HepG2 (cell line): ENCODE data around the gene USP7. TPM values are rescaled to one million over a fixed set of nuclear protein-coding genes. Genes with fewer than 3 reads are reported as not detected.

ENCODE experiments used
- ATF6 ChIP-seq: sonication (generic); formaldehyde crosslinking; conservative IDR thresholded peaks from 2 replicates; pipeline ENCODE4 v1.4.0; 2020; ENCODE audit warnings: missing genetic modification reagents
- FOXK1 ChIP-seq: sonication (generic); formaldehyde crosslinking; IDR thresholded peaks from 2 replicates; pipeline ENCODE4 v1.4.0; 2020; ENCODE audit warnings: low read depth, missing genetic modification reagents, borderline replicate concordance
- GATA4 ChIP-seq: sonication (generic); IDR thresholded peaks from 2 replicates; pipeline ENCODE4 v1.6.1; 2016; ENCODE audit warnings: antibody characterized with exemption, low read depth, borderline replicate concordance
- HMGXB4 ChIP-seq, 2 experiments: sonication (generic) in 1 of 2; formaldehyde crosslinking in 1 of 2; IDR thresholded peaks; 2 replicates each; pipeline versions ENCODE4 v1.4.0 to v1.6.1; 2018 to 2020; ENCODE audit warnings: missing genetic modification reagents in 2 of 2, borderline replicate concordance in 1 of 2, low read depth in 1 of 2, mild to moderate bottlenecking in 1 of 2, missing biosample characterization in 1 of 2
- MED13 ChIP-seq: sonication (generic); formaldehyde crosslinking; IDR thresholded peaks from 2 replicates; pipeline ENCODE4 v1.5.0; 2020; ENCODE audit warnings: missing genetic modification reagents
- MEIS2 ChIP-seq: sonication (generic); formaldehyde crosslinking; IDR thresholded peaks from 2 replicates; pipeline ENCODE4 v1.9.0; 2021; ENCODE audit warnings: mild to moderate bottlenecking, missing genetic modification reagents
- NFE2L2 ChIP-seq: fragments of 150-350 bp; IDR thresholded peaks from 2 replicates; pipeline ENCODE4 v1.6.1; 2014; ENCODE audit warnings: low read length
- REPIN1 ChIP-seq: sonication (generic); formaldehyde crosslinking; IDR thresholded peaks from 2 replicates; pipeline ENCODE4 v1.8.0; 2022; ENCODE audit warnings: missing genetic modification reagents, low read depth, mild to moderate bottlenecking, borderline replicate concordance
- RXRA ChIP-seq: sonication (generic); formaldehyde crosslinking; IDR thresholded peaks from 2 replicates; pipeline ENCODE4 v1.5.1; 2020; ENCODE audit warnings: missing genetic modification reagents
- TCF7L2 ChIP-seq: IDR thresholded peaks from 2 replicates; pipeline ENCODE4 v1.6.1; 2011; ENCODE audit warnings: mild to moderate bottlenecking, low read depth, low read length, moderate library complexity
- THAP11 ChIP-seq: IDR thresholded peaks from 2 replicates; pipeline ENCODE4 v1.6.1; 2016; ENCODE audit warnings: missing biosample characterization, missing genetic modification reagents
- UBTF ChIP-seq: sonication (generic); formaldehyde crosslinking; IDR thresholded peaks from 2 replicates; pipeline ENCODE4 v1.4.0; 2020; ENCODE audit warnings: mild to moderate bottlenecking, missing genetic modification reagents
- ZBTB49 ChIP-seq: sonication (generic); formaldehyde crosslinking; IDR thresholded peaks from 2 replicates; pipeline ENCODE4 v1.4.0; 2020; ENCODE audit warnings: missing genetic modification reagents, borderline replicate concordance
- ZNF121 ChIP-seq: sonication (generic); formaldehyde crosslinking; IDR thresholded peaks from 2 replicates; pipeline ENCODE4 v1.5.0; 2020; ENCODE audit warnings: mild to moderate bottlenecking, missing genetic modification reagents
- ZNF235 ChIP-seq: sonication (generic); formaldehyde crosslinking; IDR thresholded peaks from 2 replicates; pipeline ENCODE4 v1.8.1; 2023; ENCODE audit warnings: mild to moderate bottlenecking, missing genetic modification reagents, borderline replicate concordance
- ZNF547 ChIP-seq: sonication (generic); formaldehyde crosslinking; IDR thresholded peaks from 2 replicates; pipeline ENCODE4 v1.5.1; 2020; ENCODE audit warnings: mild to moderate bottlenecking, missing genetic modification reagents
- ZNF570 ChIP-seq: sonication (generic); formaldehyde crosslinking; IDR thresholded peaks from 2 replicates; pipeline ENCODE4 v1.4.0; 2020; ENCODE audit warnings: mild to moderate bottlenecking, missing genetic modification reagents, borderline replicate concordance
- polyA plus RNA-seq, 8 experiments: library from polyadenylated mRNA; depleted of rRNA in 3 of 8; stranded (reverse) in 7 of 8; unstranded in 1 of 8; fragments of >200 nt; fragmentation: Illumina TruSeq in 4 of 8; extraction: Trizol in 4 of 8; gene quantifications; 2 replicates each; pipeline versions ENCODE4 v1.2.1 to v1.2.3, GENCODE V29; 2011 to 2016; ENCODE audit warnings: low read depth in 4 of 8, missing spikeins in 1 of 8, mixed read lengths in 1 of 8; ENCODE audit not compliant: insufficient read depth in 1 of 8
- total RNA-seq, 5 experiments: library from RNA; depleted of rRNA; stranded (reverse); fragments of >200 nt; fragmentation: Illumina TruSeq; extraction: Trizol; gene quantifications; 2 replicates each; pipeline ENCODE4 v1.2.3, GENCODE V29; 2016; ENCODE audit warnings: low read depth in 1 of 5

Gene USP7
- total and polyA plus RNA-seq, 2 of the 13 experiments (the other 11 are each of a cell fraction or from before 2014, with no cell fraction given) = 52.5 to 173 TPM

GRCh38 chr16:8962393-8963009 lies 1.2 kb downstream of the USP7 start (continued):
- TF ChIP-seq UBTF (CRISPR knock-in tag) = peak; percentile 96
- 0 out of 2 replicates have a peak, but pooled peaks have one; percentile 13 for TF ChIP-seq ATF6 (CRISPR knock-in tag)
- TF ChIP-seq THAP11 (CRISPR knock-in tag) = no peak; the same call in 1 of the 2 replicates
- no peak for TF ChIP-seq NFE2L2
- TF ChIP-seq GATA4 = no peak
- TF ChIP-seq ZNF121 (CRISPR knock-in tag) = no peak
- TF ChIP-seq RXRA = peak; percentile 48; the same call in 1 of the 2 replicates
- TF ChIP-seq TCF7L2 = no peak
- no peak; the same call in 1 of the 2 replicates for TF ChIP-seq MED13 (CRISPR knock-in tag)
- TF ChIP-seq ZNF235 = no peak
- TF ChIP-seq ZNF547 (CRISPR knock-in tag) = no peak; the same call in 1 of the 2 replicates
- TF ChIP-seq ZBTB49 (CRISPR knock-in tag) = no peak
- TF ChIP-seq FOXK1 (CRISPR knock-in tag) = no peak
- TF ChIP-seq MEIS2 (CRISPR knock-in tag) = no peak
- TF ChIP-seq HMGXB4 (CRISPR knock-in tag; IDR thresholded peaks at IDR 0.05; ENCODE audit: borderline replicate concordance in 1 of 2, low read depth in 1 of 2) = peak in 1 of 2 experiments; percentile 73; a peak in 3 of 4 replicates
- 0 out of 2 replicates have a peak, but pooled peaks have one; percentile 56 for TF ChIP-seq REPIN1 (CRISPR knock-in tag)
- TF ChIP-seq ZNF570 = no peak
